Thymus (tissue), 14 donors: Measurements from ENCODE around the gene DHTKD1. TPM values are rescaled to one million over a fixed set of nuclear protein-coding genes. Genes with fewer than 3 reads are reported as not detected.
A peak's percentile ranks its signal among the peaks of the same experiment; 100 is the strongest.

Experiments
- DNase-seq, 9 donors: peaks; one replicate each; pipeline ENCODE4 v3.0.0-alpha.2; 2013; ENCODE audit warnings: low spot score in 9 of 9, low read depth in 6 of 9, missing footprints in 1 of 9
- H3K27ac ChIP-seq, 2 donors: one replicate each; pipeline ENCODE4 v1.5.1; 2013; ENCODE audit warnings: control low read depth in 1 of 2, low read depth in 1 of 2, low read length in 1 of 2, mild to moderate bottlenecking in 1 of 2, moderate library complexity in 1 of 2
- H3K27me3 ChIP-seq, 2 donors: one replicate each; pipeline ENCODE4 v1.5.1; 2013; ENCODE audit warnings: low read length in 1 of 2; ENCODE audit not compliant: control insufficient read depth in 2 of 2, insufficient read depth in 1 of 2
- H3K36me3 ChIP-seq, 2 donors: one replicate each; pipeline ENCODE4 v1.5.1; 2013; ENCODE audit warnings: low read length in 1 of 2, mild to moderate bottlenecking in 1 of 2, moderate library complexity in 1 of 2; ENCODE audit not compliant: control insufficient read depth in 2 of 2, insufficient read depth in 2 of 2
- H3K4me1 ChIP-seq, 2 donors: one replicate each; pipeline ENCODE4 v1.5.1; 2013; ENCODE audit warnings: low read length in 2 of 2; ENCODE audit not compliant: control insufficient read depth in 2 of 2, insufficient read depth in 2 of 2
- H3K4me3 ChIP-seq, 2 donors: one replicate each; pipeline ENCODE4 v1.5.1; 2013; ENCODE audit warnings: low read length in 2 of 2, control low read depth in 1 of 2, mild to moderate bottlenecking in 1 of 2
- H3K9me3 ChIP-seq, 2 donors: one replicate each; pipeline ENCODE4 v1.5.1; 2013; ENCODE audit warnings: low read length in 1 of 2, mild to moderate bottlenecking in 1 of 2; ENCODE audit not compliant: control insufficient read depth in 2 of 2, insufficient read depth in 1 of 2
- WGBS: extraction: QIAGEN DNeasy Blood & Tissue Kit; methylation state at CpG from one replicate; pipeline ENCODE4 v1.1.7; 2013; 5-methylcytosine and 5-hydroxymethylcytosine counted together
- long read RNA-seq, 10 donors: transcript quantifications; one replicate each; lab custom pipeline, GENCODE V29; 2026
- polyA plus RNA-seq: library from polyadenylated mRNA; stranded (reverse); fragments of 200-250 nt; gene quantifications from one replicate; pipeline ENCODE4 v1.2.3, GENCODE V29; 2013
- total RNA-seq: library from RNA; stranded (reverse); fragments of 120-200 nt; gene quantifications from one replicate; pipeline ENCODE4 v1.2.4, GENCODE V29; 2013
- donor health status: healthy.

Gene DHTKD1
- 14.4 TPM for total RNA-seq
- polyA plus RNA-seq: 10.5 TPM
- long read RNA-seq, donor 1: 0 reads
- long read RNA-seq, donor 2: 0 reads
- long read RNA-seq, donor 3, full-length matches to known transcripts: 1 of 1 reads
- long read RNA-seq, donor 3, partial matches to known transcripts: 0 of 1 reads
- long read RNA-seq, donor 3, other reads (novel, unspliced or antisense): 0 of 1 reads
- long read RNA-seq, donor 4, full-length matches to known transcripts: 1 of 6 reads
- long read RNA-seq, donor 4, partial matches to known transcripts: 5 of 6 reads
- long read RNA-seq, donor 4, other reads (novel, unspliced or antisense): 0 of 6 reads
- long read RNA-seq, donor 5, full-length matches to known transcripts: 2 of 2 reads
- long read RNA-seq, donor 5, partial matches to known transcripts: 0 of 2 reads
- long read RNA-seq, donor 5, other reads (novel, unspliced or antisense): 0 of 2 reads
- long read RNA-seq, donor 6, full-length matches to known transcripts: 1 of 1 reads
- long read RNA-seq, donor 6, partial matches to known transcripts: 0 of 1 reads
- long read RNA-seq, donor 6, other reads (novel, unspliced or antisense): 0 of 1 reads
- long read RNA-seq, donor 7, full-length matches to known transcripts: 2 of 2 reads
- long read RNA-seq, donor 7, partial matches to known transcripts: 0 of 2 reads
- long read RNA-seq, donor 7, other reads (novel, unspliced or antisense): 0 of 2 reads
- long read RNA-seq, donor 8: 0 reads
- long read RNA-seq, donor 9, partial matches to known transcripts: 0 of 1 reads
- long read RNA-seq, donor 9, other reads (novel, unspliced or antisense): 0 of 1 reads
- long read RNA-seq, donor 10, full-length matches to known transcripts: 1 of 1 reads
- long read RNA-seq, donor 10, partial matches to known transcripts: 0 of 1 reads
- long read RNA-seq, donor 10, other reads (novel, unspliced or antisense): 0 of 1 reads

GRCh38 chr10:12068449-12069269 is at the start of gene DHTKD1:
Gene DHTKD1 (plus strand): TSS chr10:12068954. CDS start chr10:12069034, 80 bp downstream.
- no peaks in the 10 kb centered on the region for H3K36me3 ChIP-seq
- peaks cover 4 to 12% of the 10 kb centered on the region in 2 donors for H3K4me1 ChIP-seq

GRCh38 chr10:12019283-12019971 is 49.3 kb upstream of the DHTKD1 start:
- WGBS: 97% methylated on average over 9 of the region's 9 CpGs
- no peaks in the 10 kb centered on the region for H3K27me3 ChIP-seq
- H3K27ac ChIP-seq: no peak overlapping the region
- no peak for DNase-seq
- no peaks in the 10 kb centered on the region for H3K9me3 ChIP-seq
- no peaks in the 10 kb centered on the region for H3K4me1 ChIP-seq
- H3K4me3 ChIP-seq: no peak overlapping the region
- peaks cover 4 to 12% of the 10 kb centered on the region in 2 donors for H3K36me3 ChIP-seq

More at GRCh38 chr10:12068449-12069269, at the start of gene DHTKD1:
- WGBS: 6% methylated on average over 66 of the region's 66 CpGs
- H3K4me3 ChIP-seq: peak within 1 kb of the TSS; percentile 89 to 100
- no peaks in the 10 kb centered on the region for H3K27me3 ChIP-seq
- peak; percentile 84 to 99 (median 97) for DNase-seq
- peaks cover 0 to 4% of the 10 kb centered on the region in 2 donors for H3K9me3 ChIP-seq
- peak within 1 kb of the TSS; percentile 71 to 84 for H3K27ac ChIP-seq

- Histone ChIP-seq H3K27ac (no peak overlapping the region), H3K4me1 (no peaks in the 10 kb centered on the region), H3K36me3 (peaks cover 7 to 21% of the 10 kb centered on the region in 2 donors), H3K27me3 (no peaks in the 10 kb centered on the region), H3K9me3 (no peaks in the 10 kb centered on the region), H3K4me3 (no peak overlapping the region)
- DNase-seq: no peak
- 92% methylated on average over 2 of the region's 2 CpGs for WGBS
These were observed 48.2 kb upstream of the DHTKD1 start for GRCh38 chr10:12020574-12020973.

GRCh38 chr10:12022580-12023257 is 46.0 kb upstream of the DHTKD1 start:
- no peaks in the 10 kb centered on the region for H3K4me1 ChIP-seq
- no peak overlapping the region for H3K4me3 ChIP-seq

DNA sequence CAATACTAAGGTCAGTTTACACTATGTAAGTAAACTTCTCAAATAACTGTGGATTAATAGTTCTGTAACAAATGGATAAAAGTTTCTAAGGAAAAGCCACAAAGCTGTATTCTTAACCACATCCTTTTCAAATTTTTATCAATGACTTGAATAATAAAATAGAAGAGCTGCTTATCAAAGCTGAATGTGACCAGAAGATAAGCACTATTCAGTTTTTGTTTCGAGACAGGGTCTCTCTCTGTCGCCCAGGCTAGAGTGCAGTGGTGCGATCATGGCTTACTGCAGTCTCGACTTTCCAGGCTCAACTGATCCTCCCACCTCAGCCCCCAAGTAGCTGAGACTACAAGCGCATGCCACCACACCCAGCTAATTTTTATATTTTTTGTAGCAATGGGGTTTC is 43.2 kb upstream of the DHTKD1 start:
- Histone ChIP-seq H3K4me1 (no peaks in the 10 kb centered on the region), H3K9me3 (no peaks in the 10 kb centered on the region), H3K36me3 (peaks cover 18 to 49% of the 10 kb centered on the region in 2 donors), H3K27me3 (no peaks in the 10 kb centered on the region), H3K27ac (no peak overlapping the region), H3K4me3 (no peak overlapping the region)
- 98% methylated on average over 5 of the region's 5 CpGs for WGBS
- no peak for DNase-seq

More at GRCh38 chr10:12022580-12023257, 46.0 kb upstream of the DHTKD1 start:
- 65% methylated on average over 1 of the region's 1 CpG for WGBS
- H3K9me3 ChIP-seq: no peaks in the 10 kb centered on the region
- no peak for DNase-seq
- no peak overlapping the region for H3K27ac ChIP-seq
- no peaks in the 10 kb centered on the region for H3K27me3 ChIP-seq
- H3K36me3 ChIP-seq: peaks cover 7 to 35% of the 10 kb centered on the region in 2 donors

DNA sequence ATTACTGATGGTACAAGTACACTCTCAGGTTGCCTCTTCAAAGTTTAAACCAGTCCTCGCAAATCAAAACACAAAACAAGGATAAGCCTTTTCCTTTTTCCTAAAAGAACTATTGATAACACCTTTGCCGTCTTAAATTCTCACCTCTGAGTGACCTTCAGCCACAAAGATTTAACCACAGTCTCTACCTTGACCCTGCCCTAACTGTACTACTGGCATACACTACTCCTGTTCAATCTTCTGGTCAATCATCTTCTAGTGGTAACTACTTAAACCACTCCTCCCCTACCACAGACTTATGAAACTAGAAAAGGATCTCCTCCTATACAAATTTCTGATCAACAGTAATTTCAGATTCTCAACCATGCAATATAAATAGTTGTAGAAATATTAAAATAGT is 41.2 kb upstream of the DHTKD1 start:
- DNase-seq: no peak
- WGBS: over 99% methylated on average over 2 of the region's 2 CpGs
- Histone ChIP-seq H3K27me3 (no peaks in the 10 kb centered on the region), H3K36me3 (peaks cover 18 to 54% of the 10 kb centered on the region in 2 donors), H3K4me1 (no peaks in the 10 kb centered on the region), H3K4me3 (no peak overlapping the region), H3K9me3 (no peaks in the 10 kb centered on the region), H3K27ac (no peak overlapping the region)

DNA sequence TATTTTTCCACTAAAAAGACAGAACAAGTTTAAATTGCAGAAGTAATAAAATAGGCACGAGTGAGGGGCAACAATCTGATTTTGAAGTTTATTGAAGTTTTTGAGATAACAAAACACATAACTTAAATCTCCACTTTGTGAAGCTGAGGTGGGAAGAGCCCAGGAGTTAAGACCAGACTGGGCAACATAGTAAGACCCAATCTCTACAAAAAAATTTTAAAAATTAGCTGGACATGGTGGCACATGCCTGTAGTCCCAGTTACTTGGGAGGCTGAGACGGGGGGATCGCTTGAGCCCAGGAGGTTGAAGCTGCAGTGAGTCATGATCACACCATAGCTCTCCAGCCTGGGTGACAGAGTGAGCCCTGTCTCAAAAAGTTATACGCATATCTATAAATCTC is 37.4 kb upstream of the DHTKD1 start:
- H3K36me3 ChIP-seq: peaks cover 31 to 61% of the 10 kb centered on the region in 2 donors
- DNase-seq: no peak

More for the DNA sequence above, 37.4 kb upstream of the DHTKD1 start:
- H3K27ac ChIP-seq: no peak overlapping the region
- H3K4me3 ChIP-seq: no peak overlapping the region
- WGBS: 98% methylated on average over 4 of the region's 4 CpGs
- no peaks in the 10 kb centered on the region for H3K4me1 ChIP-seq
- no peaks in the 10 kb centered on the region for H3K9me3 ChIP-seq
- no peaks in the 10 kb centered on the region for H3K27me3 ChIP-seq
